ENCODE results near the gene SRPK2.

DNA sequence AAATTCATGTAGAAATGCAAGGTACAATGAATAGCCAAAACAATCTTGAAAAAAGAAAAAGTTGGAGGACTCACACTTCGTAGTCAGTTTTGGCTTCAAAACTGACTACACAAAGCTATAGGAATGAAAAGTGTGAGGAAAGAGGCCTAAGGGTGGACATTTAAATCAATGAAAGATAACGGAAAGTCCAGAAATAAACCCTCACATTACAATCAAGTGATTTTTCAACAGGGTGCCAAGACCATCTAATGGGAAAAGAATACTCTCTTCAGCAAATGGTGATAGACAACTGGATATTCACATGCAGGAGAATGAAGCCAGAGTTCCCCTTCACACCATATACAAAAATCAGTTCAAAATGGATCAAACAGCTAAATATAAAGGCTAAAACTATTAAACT lies 106.8 kb downstream of the SRPK2 start:
- TF ChIP-seq, protein P1, sequence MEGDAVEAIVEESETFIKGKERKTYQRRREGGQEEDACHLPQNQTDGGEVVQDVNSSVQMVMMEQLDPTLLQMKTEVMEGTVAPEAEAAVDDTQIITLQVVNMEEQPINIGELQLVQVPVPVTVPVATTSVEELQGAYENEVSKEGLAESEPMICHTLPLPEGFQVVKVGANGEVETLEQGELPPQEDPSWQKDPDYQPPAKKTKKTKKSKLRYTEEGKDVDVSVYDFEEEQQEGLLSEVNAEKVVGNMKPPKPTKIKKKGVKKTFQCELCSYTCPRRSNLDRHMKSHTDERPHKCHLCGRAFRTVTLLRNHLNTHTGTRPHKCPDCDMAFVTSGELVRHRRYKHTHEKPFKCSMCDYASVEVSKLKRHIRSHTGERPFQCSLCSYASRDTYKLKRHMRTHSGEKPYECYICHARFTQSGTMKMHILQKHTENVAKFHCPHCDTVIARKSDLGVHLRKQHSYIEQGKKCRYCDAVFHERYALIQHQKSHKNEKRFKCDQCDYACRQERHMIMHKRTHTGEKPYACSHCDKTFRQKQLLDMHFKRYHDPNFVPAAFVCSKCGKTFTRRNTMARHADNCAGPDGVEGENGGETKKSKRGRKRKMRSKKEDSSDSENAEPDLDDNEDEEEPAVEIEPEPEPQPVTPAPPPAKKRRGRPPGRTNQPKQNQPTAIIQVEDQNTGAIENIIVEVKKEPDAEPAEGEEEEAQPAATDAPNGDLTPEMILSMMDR (IDR thresholded peaks at IDR 0.05): no peak
- TF ChIP-seq EZH2 (IDR thresholded peaks at IDR 0.05; ENCODE audit: borderline replicate concordance, insufficient read depth, low read depth, low read length, poor library complexity, severe bottlenecking): no peak
